Suprapubic skin (tissue), 4 donors: ENCODE results near the gene KDELR3.

Experiments used
- CTCF ChIP-seq, 2 donors: fragments of 200-600 bp in 1 of 2; fragments of 450-650 bp in 1 of 2; sonication (generic) in 1 of 2; IDR thresholded peaks; one replicate each; pipeline ENCODE4 v1.5.1; 2016 to 2019; ENCODE audit warnings: antibody characterized with exemption in 2 of 2, mild to moderate bottlenecking in 1 of 2, moderate library complexity in 1 of 2
- EP300 ChIP-seq: sonication (generic); formaldehyde crosslinking; IDR thresholded peaks from one replicate; pipeline ENCODE4 v1.6.1; 2017; ENCODE audit warnings: antibody characterized with exemption
- POLR2A ChIP-seq, 2 donors: fragments of 450-650 bp; IDR thresholded peaks; one replicate each; pipeline ENCODE4 v1.6.1; 2017; ENCODE audit warnings: antibody characterized with exemption in 2 of 2, mild to moderate bottlenecking in 2 of 2, moderate library complexity in 2 of 2
- POLR2AphosphoS5 ChIP-seq, 3 donors: sonication (generic); formaldehyde crosslinking; IDR thresholded peaks; one replicate each; pipeline ENCODE4 v1.6.1; 2017; ENCODE audit warnings: antibody characterized with exemption in 3 of 3

GRCh38 chr22:38503021-38503420 lies 35.1 kb downstream of the KDELR3 start:
- TF ChIP-seq POLR2AphosphoS5 (IDR thresholded peaks at IDR 0.05) (no peak), CTCF (IDR thresholded peaks at IDR 0.05) (no peak), POLR2A (IDR thresholded peaks at IDR 0.05) (no peak), EP300 (no peak)
